Neutrophil (primary cell): ENCODE results near the gene SPINK1.

Source experiments
- H3K27ac ChIP-seq: fragments of 200-600 bp; sonication (generic); 2 replicates; pipeline ENCODE4 v1.5.1; 2016; ENCODE audit warnings: mild to moderate bottlenecking, moderate library complexity
- H3K27me3 ChIP-seq: fragments of 200-600 bp; sonication (generic); 2 replicates; pipeline ENCODE4 v1.6.0; 2016; ENCODE audit warnings: mild to moderate bottlenecking
- H3K36me3 ChIP-seq: fragments of 200-600 bp; sonication (generic); 2 replicates; pipeline ENCODE4 v1.5.1; 2017
- H3K4me1 ChIP-seq, 2 experiments: fragments of 200-600 bp in 1 of 2; sonication (generic) in 1 of 2; 1 replicate in 1 of 2; 2 replicates in 1 of 2; pipeline versions ENCODE4 v1.5.1 to v1.6.1; 2013 to 2016; ENCODE audit warnings: low read depth in 1 of 2, low read length in 1 of 2, mild to moderate bottlenecking in 1 of 2, moderate library complexity in 1 of 2; ENCODE audit not compliant: control insufficient read depth in 1 of 2, insufficient read depth in 1 of 2
- H3K4me3 ChIP-seq, 2 experiments: fragments of 200-600 bp in 1 of 2; sonication (generic) in 1 of 2; 1 replicate in 1 of 2; 2 replicates in 1 of 2; pipeline ENCODE4 v1.5.1; 2013 to 2016; ENCODE audit warnings: low read depth in 1 of 2, low read length in 1 of 2, mild to moderate bottlenecking in 1 of 2, moderate library complexity in 1 of 2
- H3K9me3 ChIP-seq: fragments of 200-600 bp; sonication (generic); 2 replicates; pipeline ENCODE4 v1.5.1; 2016
- TF ChIP-seq, protein P1 (sequence below): fragments of 200-600 bp; sonication (generic); IDR thresholded peaks from 2 replicates; pipeline ENCODE4 v1.5.1; 2016; ENCODE audit warnings: antibody characterized with exemption

SPINK1 gene, protein sequence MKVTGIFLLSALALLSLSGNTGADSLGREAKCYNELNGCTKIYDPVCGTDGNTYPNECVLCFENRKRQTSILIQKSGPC

DNA sequence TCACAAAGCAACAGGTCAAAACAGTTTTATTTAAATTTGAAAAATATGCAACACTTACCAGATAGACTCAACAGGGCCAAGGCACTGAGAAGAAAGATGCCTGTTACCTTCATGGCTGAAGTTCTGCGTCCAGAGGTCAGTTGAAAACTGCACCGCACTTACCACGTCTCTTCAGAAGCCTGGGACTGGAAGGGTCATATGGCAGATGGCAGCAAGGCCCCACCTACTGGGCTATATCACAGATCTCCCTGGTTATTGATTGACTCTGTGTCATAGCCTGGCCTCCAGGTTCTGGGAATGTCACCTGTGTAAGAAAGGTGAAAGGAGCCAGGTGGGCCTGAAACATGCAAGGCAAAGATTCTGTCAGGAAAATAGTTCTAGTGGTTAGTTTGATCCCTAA, at the start of gene SPINK1:
Gene SPINK1, minus strand, starts transcription at position 207 of the 400 bp plus-strand sequence. Its CDS starts 94 bp downstream, at position 113.
- no peak within 1 kb of the TSS for H3K4me3 ChIP-seq
- H3K27ac ChIP-seq = no peak within 1 kb of the TSS
- TF ChIP-seq, protein P1, sequence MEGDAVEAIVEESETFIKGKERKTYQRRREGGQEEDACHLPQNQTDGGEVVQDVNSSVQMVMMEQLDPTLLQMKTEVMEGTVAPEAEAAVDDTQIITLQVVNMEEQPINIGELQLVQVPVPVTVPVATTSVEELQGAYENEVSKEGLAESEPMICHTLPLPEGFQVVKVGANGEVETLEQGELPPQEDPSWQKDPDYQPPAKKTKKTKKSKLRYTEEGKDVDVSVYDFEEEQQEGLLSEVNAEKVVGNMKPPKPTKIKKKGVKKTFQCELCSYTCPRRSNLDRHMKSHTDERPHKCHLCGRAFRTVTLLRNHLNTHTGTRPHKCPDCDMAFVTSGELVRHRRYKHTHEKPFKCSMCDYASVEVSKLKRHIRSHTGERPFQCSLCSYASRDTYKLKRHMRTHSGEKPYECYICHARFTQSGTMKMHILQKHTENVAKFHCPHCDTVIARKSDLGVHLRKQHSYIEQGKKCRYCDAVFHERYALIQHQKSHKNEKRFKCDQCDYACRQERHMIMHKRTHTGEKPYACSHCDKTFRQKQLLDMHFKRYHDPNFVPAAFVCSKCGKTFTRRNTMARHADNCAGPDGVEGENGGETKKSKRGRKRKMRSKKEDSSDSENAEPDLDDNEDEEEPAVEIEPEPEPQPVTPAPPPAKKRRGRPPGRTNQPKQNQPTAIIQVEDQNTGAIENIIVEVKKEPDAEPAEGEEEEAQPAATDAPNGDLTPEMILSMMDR = no peak
- no peaks in the 10 kb centered on the region for H3K27me3 ChIP-seq
- H3K36me3 ChIP-seq = no peaks in the 10 kb centered on the region
- H3K4me1 ChIP-seq = no peaks in the 10 kb centered on the region
- no peaks in the 10 kb centered on the region for H3K9me3 ChIP-seq

DNA sequence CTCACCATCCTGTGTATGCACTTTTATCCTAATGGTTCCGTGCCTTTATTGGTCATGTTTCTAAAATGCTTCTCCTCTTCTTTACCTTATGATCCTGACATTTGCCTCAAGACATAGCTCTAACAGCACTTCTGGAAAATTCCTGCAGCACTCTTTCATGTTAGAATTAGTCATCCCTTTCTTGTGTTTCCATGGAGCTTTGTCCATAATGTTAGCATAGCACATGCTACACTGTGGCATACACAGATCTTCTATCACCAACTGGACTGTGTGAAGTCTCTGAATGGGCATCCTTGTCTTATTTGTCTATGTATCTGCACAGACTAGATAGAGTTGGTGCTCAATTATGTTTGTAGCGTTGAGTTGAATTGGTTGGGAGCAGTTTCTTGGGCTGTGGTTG, 49.0 kb upstream of the SPINK1 start:
- Histone ChIP-seq H3K4me1 (no peaks in the 10 kb centered on the region), H3K9me3 (no peaks in the 10 kb centered on the region), H3K27me3 (no peaks in the 10 kb centered on the region), H3K4me3 (no peak overlapping the region), H3K27ac (no peak overlapping the region), H3K36me3 (no peaks in the 10 kb centered on the region)
- TF ChIP-seq, protein P1 = no peak

DNA sequence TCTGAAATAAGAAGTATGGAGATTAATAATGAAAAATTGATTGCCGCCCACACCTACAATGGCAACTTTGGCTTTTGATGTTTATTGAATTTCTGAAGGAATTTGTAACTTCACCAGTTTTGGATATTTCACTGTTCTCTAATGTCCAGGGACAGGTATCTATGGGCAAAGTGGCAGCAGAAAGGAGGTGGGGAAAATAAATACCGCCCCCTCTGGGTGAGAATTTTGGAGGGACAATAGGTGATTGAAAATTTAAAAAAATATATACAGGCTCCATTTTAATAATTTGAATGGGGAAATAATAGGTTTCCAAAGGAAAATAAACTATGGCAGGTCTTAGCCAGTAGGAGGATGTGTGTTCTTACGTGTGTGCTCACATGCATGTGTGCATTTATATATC, 48.3 kb upstream of the SPINK1 start:
- Histone ChIP-seq H3K27ac (no peak overlapping the region), H3K4me3 (no peak overlapping the region), H3K9me3 (no peaks in the 10 kb centered on the region), H3K36me3 (no peaks in the 10 kb centered on the region), H3K27me3 (no peaks in the 10 kb centered on the region), H3K4me1 (no peaks in the 10 kb centered on the region)
- TF ChIP-seq, protein P1 = no peak

DNA sequence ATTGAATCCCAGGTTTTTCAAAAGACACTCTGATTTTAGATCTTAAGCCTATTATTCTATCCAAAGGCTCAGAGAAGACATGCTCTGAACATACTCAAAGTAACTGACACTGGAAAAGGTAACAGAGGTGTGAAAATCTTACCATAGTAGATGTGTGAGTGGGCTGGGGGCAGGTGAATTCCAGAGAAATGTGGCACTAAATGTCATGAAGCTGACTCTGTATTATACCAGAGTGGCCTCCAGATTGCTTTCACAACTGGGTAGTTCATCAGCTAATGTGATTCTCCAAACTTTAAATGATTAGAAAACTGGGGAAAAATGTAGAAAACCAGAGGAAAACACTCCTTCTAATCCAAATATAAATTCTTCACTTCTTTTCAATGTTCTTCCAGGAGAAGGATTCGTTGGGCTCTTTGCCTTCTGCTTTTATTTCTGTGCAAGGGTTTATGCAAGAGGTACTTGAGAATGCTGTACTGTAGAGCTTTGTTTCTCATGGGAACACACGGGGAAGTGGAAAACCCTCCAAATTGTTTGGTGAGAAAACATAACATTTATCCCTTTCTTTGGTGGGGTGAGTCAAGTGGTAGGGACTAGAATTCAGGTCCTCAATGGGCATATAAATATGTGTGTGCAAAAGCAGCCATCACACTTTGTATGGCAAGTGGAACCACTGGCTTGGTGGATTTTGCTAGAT, 46.7 kb upstream of the SPINK1 start, which contains the start of gene SCGB3A2:
Gene SCGB3A2, plus strand, starts transcription at position 646 of the 694 bp plus-strand sequence. CDS start 93 bp downstream, outside the sequence.
- no peaks in the 10 kb centered on the region for H3K4me1 ChIP-seq
- no peak within 1 kb of the TSS for H3K4me3 ChIP-seq
- H3K9me3 ChIP-seq = no peaks in the 10 kb centered on the region
- TF ChIP-seq, protein P1 = no peak
- H3K36me3 ChIP-seq = no peaks in the 10 kb centered on the region
- H3K27ac ChIP-seq = no peak within 1 kb of the TSS
- H3K27me3 ChIP-seq = no peaks in the 10 kb centered on the region

DNA sequence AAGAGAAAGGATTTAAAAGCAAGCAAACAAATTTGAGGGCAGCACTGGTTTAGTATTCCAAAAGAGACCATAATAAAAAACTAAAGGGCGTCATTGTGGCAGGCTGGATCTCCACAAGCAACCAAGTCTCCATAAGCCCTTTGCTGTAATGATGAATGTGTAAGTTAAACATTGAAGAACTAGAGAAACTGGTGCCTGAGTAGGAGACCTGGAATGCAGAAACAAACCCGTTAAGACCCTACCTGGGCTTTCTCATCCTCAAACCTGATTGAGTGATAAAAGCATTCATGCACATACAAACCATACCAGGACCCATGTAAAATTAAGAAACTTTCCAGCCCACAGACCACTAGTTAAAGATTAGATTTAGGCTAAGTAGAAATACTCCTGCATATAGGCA, 45.2 kb upstream of the SPINK1 start:
- H3K27ac ChIP-seq = no peak overlapping the region
- no peaks in the 10 kb centered on the region for H3K4me1 ChIP-seq
- H3K4me3 ChIP-seq = no peak overlapping the region
- no peaks in the 10 kb centered on the region for H3K9me3 ChIP-seq
- no peaks in the 10 kb centered on the region for H3K36me3 ChIP-seq
- TF ChIP-seq, protein P1 = no peak
- no peaks in the 10 kb centered on the region for H3K27me3 ChIP-seq
